Gastroesophageal sphincter (tissue), 4 donors: Measurements from ENCODE around the gene SEMA4A. TPM values are rescaled to one million over a fixed set of nuclear protein-coding genes. Genes with fewer than 3 reads are reported as not detected.

ENCODE experiments used
- ATAC-seq: fragments of 150-250 bp; one replicate; pipeline ENCODE4 v1.9.1; 2016; ENCODE audit warnings: mild to moderate bottlenecking, moderate library complexity
- H3K27ac ChIP-seq, 4 donors: fragments of 200-600 bp; sonication (generic) in 3 of 4; 1 replicate in 3 of 4; 2 replicates in 1 of 4; pipeline ENCODE4 v1.5.1; 2016 to 2019
- H3K27me3 ChIP-seq: fragments of 200-600 bp; sonication (generic); one replicate; pipeline ENCODE4 v1.5.1; 2019
- H3K36me3 ChIP-seq, 2 donors: fragments of 200-600 bp; sonication (generic); one replicate each; pipeline ENCODE4 v1.5.1; 2019; ENCODE audit warnings: control low read depth in 1 of 2
- H3K4me1 ChIP-seq, 3 donors: fragments of 200-600 bp; sonication (generic); 1 replicate in 2 of 3; 2 replicates in 1 of 3; pipeline ENCODE4 v1.5.1; 2016 to 2019; ENCODE audit warnings: control low read depth in 2 of 3
- H3K4me3 ChIP-seq, 2 donors: fragments of 200-600 bp; sonication (generic); one replicate each; pipeline ENCODE4 v1.5.1; 2019; ENCODE audit warnings: mild to moderate bottlenecking in 1 of 2, moderate library complexity in 1 of 2
- H3K9me3 ChIP-seq, 3 donors: fragments of 200-600 bp; sonication (generic); one replicate each; pipeline ENCODE4 v1.5.1; 2017 to 2019; ENCODE audit warnings: control low read depth in 2 of 3
- CTCF ChIP-seq, 4 experiments: fragments of 200-600 bp in 2 of 4; fragments of 450-650 bp in 2 of 4; sonication (generic) in 1 of 4; IDR thresholded peaks; one replicate each; pipeline ENCODE4 v1.5.1; 2017 to 2019; ENCODE audit warnings: antibody characterized with exemption in 4 of 4, mild to moderate bottlenecking in 2 of 4, moderate library complexity in 2 of 4
- EP300 ChIP-seq: sonication (generic); formaldehyde crosslinking; IDR thresholded peaks from one replicate; pipeline ENCODE4 v1.6.1; 2017; ENCODE audit warnings: antibody characterized with exemption, mild to moderate bottlenecking
- POLR2A ChIP-seq, 2 donors: fragments of 450-650 bp; IDR thresholded peaks; one replicate each; pipeline ENCODE4 v1.6.1; 2017; ENCODE audit warnings: antibody characterized with exemption in 2 of 2, mild to moderate bottlenecking in 2 of 2, moderate library complexity in 1 of 2
- POLR2AphosphoS5 ChIP-seq: sonication (generic); formaldehyde crosslinking; IDR thresholded peaks from one replicate; pipeline ENCODE4 v1.6.1; 2017; ENCODE audit warnings: antibody characterized with exemption
- WGBS, 2 donors: methylation state at CpG; one replicate each; pipeline ENCODE4 v1.1.5; 2018; ENCODE audit warnings: low coverage in 1 of 2; 5-methylcytosine and 5-hydroxymethylcytosine counted together
- total RNA-seq, 4 donors: library from RNA; depleted of rRNA; stranded (reverse); fragments of >200 nt; gene quantifications; one replicate each; pipeline ENCODE4 v1.1.0, GENCODE V29; 2016

The SEMA4A gene
- total RNA-seq, 4 donors from 2014 or later: 1.7 to 7.5 (median 3.4) TPM

- H3K4me1 ChIP-seq: peaks cover 0 to 50% (median 11%) of the 10 kb centered on the region in 3 donors
- TF ChIP-seq POLR2A (IDR thresholded peaks at IDR 0.05) (no peak), POLR2AphosphoS5 (no peak), CTCF (IDR thresholded peaks at IDR 0.05) (no peak), EP300 (no peak)
- WGBS, 2 donors: 73 to 100% methylated on average over 1 to 5 of the region's 5 CpGs
- H3K36me3 ChIP-seq: peaks cover 0 to 43% of the 10 kb centered on the region in 2 donors
- H3K9me3 ChIP-seq: no peaks in the 10 kb centered on the region
- no peak for ATAC-seq
- H3K27me3 ChIP-seq: no peaks in the 10 kb centered on the region
- H3K27ac ChIP-seq: no peak overlapping the region
- no peak overlapping the region for H3K4me3 ChIP-seq
Observed at GRCh38 chr1:156198831-156199349, 45.5 kb downstream of the SEMA4A start.

DNA sequence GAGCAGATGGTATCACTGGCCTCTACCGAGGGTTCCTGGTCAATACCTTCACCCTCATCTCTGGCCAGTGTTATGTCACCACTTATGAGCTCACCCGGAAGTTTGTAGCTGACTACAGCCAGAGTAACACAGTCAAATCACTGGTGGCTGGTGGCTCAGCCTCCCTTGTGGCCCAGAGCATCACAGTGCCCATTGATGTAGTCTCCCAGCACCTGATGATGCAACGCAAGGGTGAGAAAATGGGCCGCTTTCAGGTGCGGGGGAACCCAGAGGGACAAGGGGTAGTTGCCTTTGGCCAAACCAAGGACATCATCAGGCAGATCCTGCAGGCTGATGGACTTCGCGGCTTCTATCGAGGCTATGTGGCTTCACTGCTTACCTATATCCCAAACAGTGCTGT, 46.7 kb downstream of the SEMA4A start:
- Histone ChIP-seq H3K4me3 (no peak overlapping the region), H3K4me1 (peaks cover 0 to 41% (median 6%) of the 10 kb centered on the region in 3 donors), H3K9me3 (no peaks in the 10 kb centered on the region), H3K27ac (no peak overlapping the region), H3K36me3 (peaks cover 0 to 51% of the 10 kb centered on the region in 2 donors), H3K27me3 (no peaks in the 10 kb centered on the region)
- ATAC-seq: no peak
- 97% methylated on average over 5 of the region's 8 CpGs; no CpG with 5 or more reads in 1 of the 2 donors for WGBS, 2 donors
- TF ChIP-seq POLR2AphosphoS5 (no peak), POLR2A (IDR thresholded peaks at IDR 0.05) (no peak), CTCF (IDR thresholded peaks at IDR 0.05) (no peak), EP300 (no peak)

GRCh38 chr1:156203331-156203730, 49.9 kb downstream of the SEMA4A start:
- peaks cover 0 to 70% of the 10 kb centered on the region in 2 donors for H3K36me3 ChIP-seq
- no peak overlapping the region for H3K4me3 ChIP-seq
- ATAC-seq: no peak
- TF ChIP-seq CTCF (IDR thresholded peaks at IDR 0.05) (no peak), EP300 (no peak), POLR2A (IDR thresholded peaks at IDR 0.05) (no peak), POLR2AphosphoS5 (no peak)
- peaks cover 0 to 14% (median 0%) of the 10 kb centered on the region in 3 donors for H3K4me1 ChIP-seq
- no peak overlapping the region for H3K27ac ChIP-seq
- no peaks in the 10 kb centered on the region for H3K9me3 ChIP-seq
- H3K27me3 ChIP-seq: no peaks in the 10 kb centered on the region

DNA sequence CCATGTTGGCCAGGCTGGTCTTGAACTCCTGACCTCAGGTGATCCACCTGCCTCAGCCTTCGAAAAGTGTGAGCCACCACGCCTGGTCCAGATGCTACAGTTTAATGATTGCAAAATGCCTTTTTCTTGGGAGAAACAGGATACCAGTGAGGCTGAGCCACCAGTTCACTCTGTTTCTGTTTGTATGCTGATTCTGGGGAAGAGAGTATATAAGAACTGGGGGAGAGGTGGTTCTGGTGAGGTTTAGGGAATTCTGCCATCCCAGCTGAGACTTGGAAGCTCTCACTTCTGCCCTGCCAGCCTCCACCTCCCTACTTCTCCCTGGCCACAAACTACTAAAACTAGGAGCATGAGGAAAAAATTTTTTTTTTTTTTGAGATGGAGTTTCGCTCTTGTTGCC, 51.3 kb downstream of the SEMA4A start:
- Histone ChIP-seq H3K4me1 (peaks cover 0 to 14% (median 0%) of the 10 kb centered on the region in 3 donors), H3K36me3 (peaks cover 0 to 76% of the 10 kb centered on the region in 2 donors), H3K27me3 (no peaks in the 10 kb centered on the region), H3K27ac (no peak overlapping the region), H3K9me3 (no peaks in the 10 kb centered on the region), H3K4me3 (no peak overlapping the region)
- TF ChIP-seq POLR2A (IDR thresholded peaks at IDR 0.05) (no peak), POLR2AphosphoS5 (no peak), EP300 (no peak), CTCF (IDR thresholded peaks at IDR 0.05) (no peak)
- WGBS, 2 donors: 89% methylated on average over 1 of the region's 3 CpGs
- ATAC-seq: no peak

DNA sequence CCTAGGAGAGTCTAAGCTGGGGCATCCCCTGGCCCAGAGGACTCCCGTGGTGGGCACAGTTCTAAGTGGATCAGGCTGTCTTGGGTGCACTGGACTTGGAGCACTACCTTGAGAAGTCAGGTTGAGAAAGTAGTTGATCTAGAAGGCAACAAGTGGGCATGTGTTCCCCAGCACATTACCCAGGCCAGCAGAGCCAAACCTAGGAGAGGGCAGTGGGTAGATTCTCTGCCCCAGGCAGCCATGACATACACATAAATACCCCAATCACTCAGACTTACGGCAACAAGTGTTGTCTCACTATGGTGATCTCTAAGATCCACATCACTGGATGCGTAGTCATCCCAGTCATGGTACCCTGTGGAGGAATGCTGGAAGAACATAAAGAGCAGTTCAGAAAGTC, 57.9 kb downstream of the SEMA4A start:
- Histone ChIP-seq H3K9me3 (no peaks in the 10 kb centered on the region), H3K27me3 (no peaks in the 10 kb centered on the region), H3K4me3 (no peak overlapping the region), H3K4me1 (peaks cover 0 to 32% (median 11%) of the 10 kb centered on the region in 3 donors), H3K27ac (no peak overlapping the region), H3K36me3 (peaks cover 0 to 58% of the 10 kb centered on the region in 2 donors)
- no peak for ATAC-seq
- WGBS, 2 donors: 90 to 100% methylated on average over 2 of the region's 3 CpGs
- TF ChIP-seq POLR2A (IDR thresholded peaks at IDR 0.05) (no peak), POLR2AphosphoS5 (no peak), EP300 (no peak), CTCF (IDR thresholded peaks at IDR 0.05) (no peak)
